ENCODE measurements around the gene LEF1. TPM values are rescaled to one million over a fixed set of nuclear protein-coding genes. Genes with fewer than 3 reads are reported as not detected.

LEF1 gene
- total RNA-seq, 1 donor from 2014 or later = 2.8 TPM

DNA sequence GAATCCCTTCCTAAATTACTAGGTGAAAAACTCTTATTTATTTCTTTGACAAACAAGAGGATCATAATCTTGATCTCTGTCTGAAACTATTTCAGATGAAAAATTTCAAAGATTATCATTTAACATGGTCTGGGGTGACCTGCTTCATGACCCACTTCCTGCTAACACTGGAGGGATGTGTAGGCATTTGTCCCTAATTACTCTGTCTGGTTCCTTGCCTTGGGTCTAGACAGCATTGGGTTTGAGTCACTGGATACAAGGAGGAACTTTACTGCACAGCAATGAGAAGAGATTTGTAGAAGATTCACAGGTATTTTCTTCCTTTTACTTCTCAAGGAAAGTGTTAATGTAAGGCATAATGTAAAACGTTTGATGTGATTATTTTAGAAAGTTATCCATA is 67.9 kb downstream of the LEF1 start:
- Mint-ChIP-seq H3K27ac (ENCODE audit: unreplicated experiment) (no peak overlapping the region), H3K4me1 (ENCODE audit: low read depth) (no peaks in the 10 kb centered on the region), H3K4me3 (ENCODE audit: unreplicated experiment) (no peak overlapping the region), H3K36me3 (ENCODE audit: low read depth) (no peaks in the 10 kb centered on the region), H3K9me3 (ENCODE audit: low read depth) (no peaks in the 10 kb centered on the region), H3K27me3 (ENCODE audit: low read depth) (peaks cover 1% of the 10 kb centered on the region)
- TF ChIP-seq, protein P1, sequence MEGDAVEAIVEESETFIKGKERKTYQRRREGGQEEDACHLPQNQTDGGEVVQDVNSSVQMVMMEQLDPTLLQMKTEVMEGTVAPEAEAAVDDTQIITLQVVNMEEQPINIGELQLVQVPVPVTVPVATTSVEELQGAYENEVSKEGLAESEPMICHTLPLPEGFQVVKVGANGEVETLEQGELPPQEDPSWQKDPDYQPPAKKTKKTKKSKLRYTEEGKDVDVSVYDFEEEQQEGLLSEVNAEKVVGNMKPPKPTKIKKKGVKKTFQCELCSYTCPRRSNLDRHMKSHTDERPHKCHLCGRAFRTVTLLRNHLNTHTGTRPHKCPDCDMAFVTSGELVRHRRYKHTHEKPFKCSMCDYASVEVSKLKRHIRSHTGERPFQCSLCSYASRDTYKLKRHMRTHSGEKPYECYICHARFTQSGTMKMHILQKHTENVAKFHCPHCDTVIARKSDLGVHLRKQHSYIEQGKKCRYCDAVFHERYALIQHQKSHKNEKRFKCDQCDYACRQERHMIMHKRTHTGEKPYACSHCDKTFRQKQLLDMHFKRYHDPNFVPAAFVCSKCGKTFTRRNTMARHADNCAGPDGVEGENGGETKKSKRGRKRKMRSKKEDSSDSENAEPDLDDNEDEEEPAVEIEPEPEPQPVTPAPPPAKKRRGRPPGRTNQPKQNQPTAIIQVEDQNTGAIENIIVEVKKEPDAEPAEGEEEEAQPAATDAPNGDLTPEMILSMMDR (IDR thresholded peaks at IDR 0.05) = no peak
- DNase-seq (ENCODE audit: low spot score) = no peak

DNA sequence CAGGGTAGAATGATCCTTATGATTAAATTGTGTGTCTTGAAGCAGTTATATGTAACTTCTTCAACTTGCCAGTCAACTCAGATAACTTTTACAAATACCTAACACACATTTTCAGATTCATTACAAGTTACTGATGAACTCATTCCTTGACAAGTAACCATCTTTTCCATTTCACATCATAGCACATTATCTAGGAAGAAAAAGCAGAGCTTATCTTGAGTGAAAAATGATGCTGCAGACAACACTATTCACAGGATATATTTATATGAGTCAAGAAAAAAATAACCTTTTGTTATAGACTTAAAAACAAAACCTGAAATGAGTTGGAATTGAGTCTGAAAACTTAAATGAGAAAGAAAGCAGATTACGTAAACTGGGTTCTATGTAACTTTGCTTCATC is 68.9 kb downstream of the LEF1 start:
- Mint-ChIP-seq H3K27me3 (ENCODE audit: low read depth) (peaks cover 1% of the 10 kb centered on the region), H3K4me3 (ENCODE audit: unreplicated experiment) (no peak overlapping the region), H3K4me1 (ENCODE audit: low read depth) (no peaks in the 10 kb centered on the region), H3K36me3 (ENCODE audit: low read depth) (no peaks in the 10 kb centered on the region), H3K9me3 (ENCODE audit: low read depth) (no peaks in the 10 kb centered on the region), H3K27ac (ENCODE audit: unreplicated experiment) (no peak overlapping the region)
- DNase-seq (ENCODE audit: low spot score) = no peak
- TF ChIP-seq, protein P1 (IDR thresholded peaks at IDR 0.05) = no peak

DNA sequence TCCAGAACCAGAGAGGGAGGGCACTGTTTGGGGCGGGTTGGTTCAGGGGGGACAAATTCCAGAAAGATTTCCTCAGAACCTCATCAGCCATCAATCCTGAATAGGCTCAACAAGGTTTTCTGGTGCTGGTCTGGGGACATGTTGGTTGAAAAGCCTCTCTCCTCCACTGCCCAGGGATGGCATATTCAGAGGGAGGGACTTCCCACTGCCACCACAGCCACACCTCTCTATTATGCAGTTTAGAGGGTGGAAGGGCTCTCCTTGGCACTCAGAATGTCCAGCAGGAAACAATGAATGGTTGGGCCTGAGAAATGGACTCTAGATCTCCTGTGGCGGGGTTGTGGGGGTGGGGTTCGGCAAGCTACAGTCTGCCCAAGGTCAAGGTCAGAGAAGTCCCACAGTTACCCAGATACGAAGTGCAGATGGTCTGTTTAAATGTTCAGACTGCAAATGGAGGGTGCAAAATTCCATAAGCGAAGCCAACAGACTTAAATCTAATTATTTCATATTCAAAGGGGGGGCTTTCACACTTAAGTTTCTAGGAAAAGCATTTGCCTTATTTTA is 70.7 kb downstream of the LEF1 start:
- DNase-seq (ENCODE audit: low spot score) = no peak
- H3K9me3 Mint-ChIP-seq (ENCODE audit: low read depth) = no peaks in the 10 kb centered on the region
- H3K27ac Mint-ChIP-seq (ENCODE audit: unreplicated experiment) = no peak overlapping the region
- H3K27me3 Mint-ChIP-seq (ENCODE audit: low read depth) = peaks cover 1% of the 10 kb centered on the region
- no peaks in the 10 kb centered on the region for H3K36me3 Mint-ChIP-seq (ENCODE audit: low read depth)
- TF ChIP-seq, protein P1 (IDR thresholded peaks at IDR 0.05) = no peak
- no peak overlapping the region for H3K4me3 Mint-ChIP-seq (ENCODE audit: unreplicated experiment)
- no peaks in the 10 kb centered on the region for H3K4me1 Mint-ChIP-seq (ENCODE audit: low read depth)

DNA sequence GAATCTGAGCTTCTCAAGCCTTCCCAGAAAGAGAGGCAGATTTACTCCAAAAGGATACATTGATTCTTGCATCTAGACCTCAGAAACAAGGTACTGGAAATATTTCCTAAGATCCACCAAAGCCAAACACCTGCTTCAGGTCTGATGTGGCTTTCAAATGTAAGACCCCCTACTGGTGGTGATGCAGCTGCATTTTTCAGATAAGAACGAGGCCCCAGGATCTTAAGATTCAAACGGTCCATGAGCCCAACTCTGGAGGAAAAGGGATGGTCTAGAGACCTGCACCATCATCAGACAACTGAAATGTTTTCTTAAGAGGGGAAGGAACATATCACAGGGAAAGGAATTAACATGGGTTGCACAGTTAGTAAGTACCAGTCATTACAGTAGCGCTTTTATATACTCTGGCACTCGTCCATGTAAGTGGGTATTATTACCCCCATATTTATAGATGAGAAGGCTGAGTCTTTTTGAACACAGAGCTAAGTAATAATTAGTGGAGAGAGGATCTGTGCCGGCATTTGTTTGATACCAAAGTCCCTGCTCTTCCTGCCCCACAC is 73.7 kb downstream of the LEF1 start:
- H3K4me1 Mint-ChIP-seq (ENCODE audit: low read depth) = no peaks in the 10 kb centered on the region
- no peak for DNase-seq (ENCODE audit: low spot score)
- peaks cover 1% of the 10 kb centered on the region for H3K27me3 Mint-ChIP-seq (ENCODE audit: low read depth)
- H3K36me3 Mint-ChIP-seq (ENCODE audit: low read depth) = no peaks in the 10 kb centered on the region
- no peaks in the 10 kb centered on the region for H3K9me3 Mint-ChIP-seq (ENCODE audit: low read depth)
- H3K4me3 Mint-ChIP-seq (ENCODE audit: unreplicated experiment) = no peak overlapping the region
- H3K27ac Mint-ChIP-seq (ENCODE audit: unreplicated experiment) = no peak overlapping the region
- TF ChIP-seq, protein P1 (IDR thresholded peaks at IDR 0.05) = no peak

DNA sequence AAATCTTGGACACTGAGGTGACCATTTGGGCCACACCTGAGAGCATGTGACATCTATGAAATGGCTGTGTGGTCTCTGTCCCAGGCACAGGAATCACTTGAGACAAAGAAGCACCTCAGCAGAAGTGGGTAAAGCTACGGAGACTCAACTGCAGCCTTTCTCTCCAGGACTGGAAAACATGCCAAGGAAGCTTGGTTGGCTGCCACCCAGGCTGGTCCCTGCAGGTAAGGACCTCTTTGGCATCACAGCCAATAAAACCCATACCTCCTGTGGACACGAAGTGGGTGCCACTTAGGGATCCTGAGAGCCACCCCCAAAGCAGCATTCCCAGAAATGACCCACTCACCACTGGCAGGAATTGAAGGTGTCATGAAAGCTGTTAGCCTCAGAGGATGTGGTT is 74.6 kb downstream of the LEF1 start:
- TF ChIP-seq, protein P1 (IDR thresholded peaks at IDR 0.05) = no peak
- Mint-ChIP-seq H3K36me3 (ENCODE audit: low read depth) (no peaks in the 10 kb centered on the region), H3K4me3 (ENCODE audit: unreplicated experiment) (no peak overlapping the region), H3K27ac (ENCODE audit: unreplicated experiment) (no peak overlapping the region), H3K9me3 (ENCODE audit: low read depth) (no peaks in the 10 kb centered on the region), H3K27me3 (ENCODE audit: low read depth) (peaks cover 1% of the 10 kb centered on the region), H3K4me1 (ENCODE audit: low read depth) (no peaks in the 10 kb centered on the region)
- no peak for DNase-seq (ENCODE audit: low spot score)

Measured in chondrocyte (in vitro differentiated cells).